Progenitor cell of endocrine pancreas (in vitro differentiated cells): Measurements from ENCODE around the gene NUDT5. TPM values are rescaled to one million over a fixed set of nuclear protein-coding genes. Genes with fewer than 3 reads are reported as not detected.

ENCODE experiments used
- DNase-seq: peaks from one replicate; pipeline ENCODE4 v3.0.0; 2021; ENCODE audit warnings: low spot score; ENCODE audit not compliant: unreplicated experiment
- H3K27ac Mint-ChIP-seq: 2 replicates; pipeline ENCODE4 v1.8.0; 2021; ENCODE audit warnings: mild to moderate bottlenecking, moderate library complexity, mixed read lengths
- H3K27me3 Mint-ChIP-seq: 2 replicates; pipeline ENCODE4 v1.8.0; 2021; ENCODE audit warnings: mixed read lengths
- H3K36me3 Mint-ChIP-seq: 2 replicates; pipeline ENCODE4 v1.8.0; 2022; ENCODE audit warnings: mixed read lengths; ENCODE audit not compliant: insufficient read depth
- H3K4me1 Mint-ChIP-seq: 2 replicates; pipeline ENCODE4 v1.8.0; 2021; ENCODE audit warnings: low read depth, mixed read lengths
- H3K4me3 Mint-ChIP-seq: 2 replicates; pipeline ENCODE4 v1.8.0; 2021; ENCODE audit warnings: low read depth, mild to moderate bottlenecking, moderate library complexity, mixed read lengths
- H3K9me3 Mint-ChIP-seq: 2 replicates; pipeline ENCODE4 v1.8.0; 2021; ENCODE audit warnings: low read depth, mixed read lengths
- CTCF ChIP-seq: fragments of 200-600 bp; sonication (generic); IDR thresholded peaks from one replicate; pipeline ENCODE4 v1.5.0; 2021; ENCODE audit warnings: antibody characterized with exemption, mild to moderate bottlenecking; ENCODE audit not compliant: unreplicated experiment
- total RNA-seq: library from RNA; stranded (reverse); gene quantifications from 2 replicates; pipeline ENCODE4 v1.2.1, GENCODE V29; 2021

NUDT5 gene
- total RNA-seq, 1 donor from 2014 or later, result 56.5 TPM

GRCh38 chr10:12194752-12195271 lies 879 bp downstream of the NUDT5 start:
- DNase-seq, result no peak
- H3K9me3 Mint-ChIP-seq, result no peaks in the 10 kb centered on the region
- H3K36me3 Mint-ChIP-seq, result peaks cover 6% of the 10 kb centered on the region
- H3K27ac Mint-ChIP-seq, result peak overlapping the region; percentile 92
- peaks cover 21% of the 10 kb centered on the region for H3K4me1 Mint-ChIP-seq
- TF ChIP-seq CTCF, result no peak
- no peaks in the 10 kb centered on the region for H3K27me3 Mint-ChIP-seq
- H3K4me3 Mint-ChIP-seq, result peak overlapping the region; percentile 97

GRCh38 chr10:12193193-12193592 lies 2.5 kb downstream of the NUDT5 start:
- no peak for DNase-seq
- H3K4me1 Mint-ChIP-seq, result peaks cover 21% of the 10 kb centered on the region
- no peaks in the 10 kb centered on the region for H3K27me3 Mint-ChIP-seq
- no peak for TF ChIP-seq CTCF
- H3K9me3 Mint-ChIP-seq, result no peaks in the 10 kb centered on the region
- peak overlapping the region; percentile 44 for H3K4me3 Mint-ChIP-seq
- H3K27ac Mint-ChIP-seq, result no peak overlapping the region
- H3K36me3 Mint-ChIP-seq, result peaks cover 3% of the 10 kb centered on the region

- H3K4me1 Mint-ChIP-seq, result peaks cover 16% of the 10 kb centered on the region
- H3K36me3 Mint-ChIP-seq, result peaks cover 8% of the 10 kb centered on the region
- TF ChIP-seq CTCF, result no peak
Measured at GRCh38 chr10:12191715-12192114, 4.0 kb downstream of the NUDT5 start.

GRCh38 chr10:12189426-12189825 lies 6.3 kb downstream of the NUDT5 start:
- Mint-ChIP-seq H3K9me3 (no peaks in the 10 kb centered on the region), H3K27ac (no peak overlapping the region), H3K36me3 (peaks cover 15% of the 10 kb centered on the region), H3K27me3 (no peaks in the 10 kb centered on the region), H3K4me3 (no peak overlapping the region), H3K4me1 (peaks cover 4% of the 10 kb centered on the region)
- no peak for DNase-seq
- TF ChIP-seq CTCF, result no peak

More at GRCh38 chr10:12191715-12192114, 4.0 kb downstream of the NUDT5 start:
- no peaks in the 10 kb centered on the region for H3K27me3 Mint-ChIP-seq
- H3K9me3 Mint-ChIP-seq, result no peaks in the 10 kb centered on the region
- H3K4me3 Mint-ChIP-seq, result no peak overlapping the region
- DNase-seq, result no peak
- H3K27ac Mint-ChIP-seq, result no peak overlapping the region

- no peak overlapping the region for H3K27ac Mint-ChIP-seq
- no peak overlapping the region for H3K4me3 Mint-ChIP-seq
- DNase-seq, result no peak
- no peaks in the 10 kb centered on the region for H3K27me3 Mint-ChIP-seq
- no peaks in the 10 kb centered on the region for H3K4me1 Mint-ChIP-seq
- TF ChIP-seq CTCF, result no peak
- no peaks in the 10 kb centered on the region for H3K9me3 Mint-ChIP-seq
- peaks cover 15% of the 10 kb centered on the region for H3K36me3 Mint-ChIP-seq
Measured at GRCh38 chr10:12188656-12189055, 7.0 kb downstream of the NUDT5 start.
